ENCODE results near the gene CACNB2. TPM values are rescaled to one million over a fixed set of nuclear protein-coding genes. Genes with fewer than 3 reads are reported as not detected.

Gene CACNB2
- total RNA-seq, 1 donor from 2014 or later: not detected

- intact Hi-C loops (cut with micrococcal nuclease): no loop called here
- no peaks in the 10 kb centered on the region for H3K27me3 Mint-ChIP-seq
- peaks cover 7% of the 10 kb centered on the region for H3K4me1 Mint-ChIP-seq
- no peaks in the 10 kb centered on the region for H3K9me3 Mint-ChIP-seq
- no peak for DNase-seq
- no peak overlapping the region for H3K4me3 Mint-ChIP-seq
- H3K36me3 Mint-ChIP-seq (ENCODE audit: low read depth): no peaks in the 10 kb centered on the region
- H3K27ac Mint-ChIP-seq: no peak overlapping the region
Observed at GRCh38 chr10:18497806-18498369, 357.7 kb downstream of the CACNB2 start.

- Mint-ChIP-seq H3K27me3 (no peaks in the 10 kb centered on the region), H3K4me3 (no peak overlapping the region), H3K36me3 (ENCODE audit: low read depth) (no peaks in the 10 kb centered on the region), H3K4me1 (peaks cover 7% of the 10 kb centered on the region), H3K9me3 (no peaks in the 10 kb centered on the region), H3K27ac (no peak overlapping the region)
- no peak for DNase-seq
- intact Hi-C loops (cut with micrococcal nuclease): no loop called here
Observed at GRCh38 chr10:18498998-18499397, 358.8 kb downstream of the CACNB2 start.

- H3K27ac Mint-ChIP-seq: no peak overlapping the region
- intact Hi-C loops (cut with micrococcal nuclease): no loop called here
- H3K4me3 Mint-ChIP-seq: no peak overlapping the region
- H3K36me3 Mint-ChIP-seq (ENCODE audit: low read depth): no peaks in the 10 kb centered on the region
- no peaks in the 10 kb centered on the region for H3K9me3 Mint-ChIP-seq
- peaks cover 2% of the 10 kb centered on the region for H3K27me3 Mint-ChIP-seq
- no peak for DNase-seq
- peaks cover 7% of the 10 kb centered on the region for H3K4me1 Mint-ChIP-seq
Observed at GRCh38 chr10:18500576-18500975, 360.4 kb downstream of the CACNB2 start.

- peaks cover 7% of the 10 kb centered on the region for H3K4me1 Mint-ChIP-seq
- no peak for DNase-seq
- H3K27me3 Mint-ChIP-seq: peaks cover 2% of the 10 kb centered on the region
- intact Hi-C loops (cut with micrococcal nuclease): no loop called here
- no peak overlapping the region for H3K27ac Mint-ChIP-seq
- H3K36me3 Mint-ChIP-seq (ENCODE audit: low read depth): no peaks in the 10 kb centered on the region
- no peak overlapping the region for H3K4me3 Mint-ChIP-seq
- H3K9me3 Mint-ChIP-seq: no peaks in the 10 kb centered on the region
Observed at GRCh38 chr10:18501198-18501597, 361.0 kb downstream of the CACNB2 start.

GRCh38 chr10:18501629-18502028 lies 361.4 kb downstream of the CACNB2 start:
- no peak for DNase-seq
- no peak overlapping the region for H3K4me3 Mint-ChIP-seq
- intact Hi-C loops (cut with micrococcal nuclease): no loop called here
- no peak overlapping the region for H3K27ac Mint-ChIP-seq
- no peaks in the 10 kb centered on the region for H3K36me3 Mint-ChIP-seq (ENCODE audit: low read depth)
- H3K4me1 Mint-ChIP-seq: peaks cover 7% of the 10 kb centered on the region
- no peaks in the 10 kb centered on the region for H3K9me3 Mint-ChIP-seq
- H3K27me3 Mint-ChIP-seq: peaks cover 2% of the 10 kb centered on the region

DNA sequence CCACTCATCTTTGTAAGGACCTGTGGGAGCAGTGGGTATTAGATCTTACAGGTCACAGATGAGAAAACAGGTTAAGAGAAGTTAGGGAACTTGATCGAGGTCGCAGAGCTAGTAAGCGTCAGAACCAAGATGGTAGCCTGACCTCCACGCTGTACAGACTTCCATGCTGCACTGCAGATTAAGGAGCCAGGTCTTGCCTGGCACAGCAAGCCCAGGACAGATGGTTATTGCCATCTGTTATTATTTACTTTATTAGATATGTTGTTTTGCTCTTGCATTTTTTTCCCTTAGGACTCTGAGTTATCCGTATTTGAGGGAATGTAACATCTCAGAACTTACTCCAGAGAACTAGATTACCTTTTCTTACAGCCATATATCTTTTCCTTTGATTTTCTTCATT lies 363.9 kb downstream of the CACNB2 start:
- no peaks in the 10 kb centered on the region for H3K9me3 Mint-ChIP-seq
- H3K4me3 Mint-ChIP-seq: no peak overlapping the region
- H3K27ac Mint-ChIP-seq: no peak overlapping the region
- no peak for DNase-seq
- H3K27me3 Mint-ChIP-seq: peaks cover 2% of the 10 kb centered on the region
- intact Hi-C loops (cut with micrococcal nuclease): no loop called here
- H3K36me3 Mint-ChIP-seq (ENCODE audit: low read depth): no peaks in the 10 kb centered on the region
- peaks cover 7% of the 10 kb centered on the region for H3K4me1 Mint-ChIP-seq

GRCh38 chr10:18505456-18506118 lies 365.4 kb downstream of the CACNB2 start:
- H3K27me3 Mint-ChIP-seq: peaks cover 2% of the 10 kb centered on the region
- peaks cover 7% of the 10 kb centered on the region for H3K4me1 Mint-ChIP-seq
- no peaks in the 10 kb centered on the region for H3K9me3 Mint-ChIP-seq
- intact Hi-C loops (cut with micrococcal nuclease): no loop called here
- H3K36me3 Mint-ChIP-seq (ENCODE audit: low read depth): no peaks in the 10 kb centered on the region
- no peak overlapping the region for H3K4me3 Mint-ChIP-seq
- DNase-seq: no peak
- no peak overlapping the region for H3K27ac Mint-ChIP-seq

DNA sequence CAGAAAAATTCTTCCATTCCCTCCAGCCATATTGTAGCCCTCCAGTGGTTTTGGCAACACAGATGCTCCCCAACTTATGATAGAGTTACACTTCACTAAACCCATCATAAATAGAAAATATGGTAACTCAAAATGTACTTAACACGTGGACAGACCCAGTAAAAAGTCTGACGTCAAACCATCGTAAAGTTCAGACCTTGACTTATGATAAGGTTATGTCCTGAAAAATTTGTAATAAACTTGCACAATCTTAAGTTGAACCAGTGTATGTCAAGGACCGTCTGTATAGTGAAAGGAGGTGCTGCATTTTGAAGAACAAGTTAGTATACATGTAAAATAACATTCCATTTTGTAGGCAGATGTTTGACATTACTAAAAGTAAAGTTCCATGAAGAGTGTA lies 368.4 kb downstream of the CACNB2 start:
- intact Hi-C loops (cut with micrococcal nuclease): no loop called here
- Mint-ChIP-seq H3K36me3 (ENCODE audit: low read depth) (peaks cover 4% of the 10 kb centered on the region), H3K9me3 (peaks cover 3% of the 10 kb centered on the region), H3K4me1 (no peaks in the 10 kb centered on the region), H3K27ac (no peak overlapping the region), H3K4me3 (no peak overlapping the region), H3K27me3 (peaks cover 2% of the 10 kb centered on the region)
- DNase-seq: no peak

DNA sequence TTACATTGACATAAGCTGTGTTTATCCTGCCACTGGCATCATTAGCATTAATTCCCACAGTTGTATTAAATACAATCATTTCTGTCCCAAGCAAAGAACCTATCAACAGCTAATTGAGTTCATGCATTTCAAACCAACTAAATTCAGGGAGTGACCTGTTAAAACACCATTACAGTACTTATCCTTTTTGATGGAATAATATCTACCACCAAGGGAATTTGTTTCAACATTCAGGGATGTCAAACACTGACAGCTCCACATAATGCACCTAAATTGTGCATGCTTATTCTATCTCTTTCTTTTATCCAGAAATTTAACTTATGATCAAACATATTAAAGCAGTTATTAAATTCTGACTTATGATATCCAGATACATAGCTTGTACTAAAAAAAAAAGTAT lies 374.3 kb downstream of the CACNB2 start:
- Mint-ChIP-seq H3K27ac (no peak overlapping the region), H3K27me3 (no peaks in the 10 kb centered on the region), H3K4me1 (no peaks in the 10 kb centered on the region), H3K36me3 (ENCODE audit: low read depth) (peaks cover 4% of the 10 kb centered on the region), H3K9me3 (peaks cover 11% of the 10 kb centered on the region), H3K4me3 (no peak overlapping the region)
- no peak for DNase-seq
- intact Hi-C loops (cut with micrococcal nuclease): no loop called here

GRCh38 chr10:18516851-18517250 lies 376.6 kb downstream of the CACNB2 start:
- Mint-ChIP-seq H3K9me3 (peaks cover 20% of the 10 kb centered on the region), H3K36me3 (ENCODE audit: low read depth) (peaks cover 4% of the 10 kb centered on the region), H3K27ac (no peak overlapping the region), H3K4me1 (no peaks in the 10 kb centered on the region), H3K27me3 (no peaks in the 10 kb centered on the region), H3K4me3 (no peak overlapping the region)
- intact Hi-C loops (cut with micrococcal nuclease): no loop called here
- no peak for DNase-seq

DNA sequence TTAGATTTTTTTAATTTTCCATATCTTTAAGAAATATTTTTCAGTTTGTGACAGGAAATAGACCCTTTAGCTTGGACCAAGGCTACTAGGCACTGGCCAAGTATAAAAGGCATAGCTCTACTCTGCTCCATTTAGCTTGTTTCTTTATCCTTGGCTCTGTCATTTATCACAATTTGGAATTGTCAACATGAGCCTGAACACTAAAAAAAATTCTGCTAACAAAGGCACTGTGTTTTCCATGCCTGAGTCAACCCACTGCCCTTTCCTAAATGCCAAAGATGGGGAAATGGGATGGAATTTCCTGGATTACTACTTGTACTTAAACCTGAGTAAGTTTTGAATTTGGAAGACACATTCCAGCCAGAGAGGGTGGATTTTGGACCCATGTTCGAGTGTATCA lies 382.8 kb downstream of the CACNB2 start:
- DNase-seq: no peak
- H3K4me3 Mint-ChIP-seq: no peak overlapping the region
- H3K27ac Mint-ChIP-seq: no peak overlapping the region
- H3K9me3 Mint-ChIP-seq: peaks cover 13% of the 10 kb centered on the region
- H3K36me3 Mint-ChIP-seq (ENCODE audit: low read depth): no peaks in the 10 kb centered on the region
- no peaks in the 10 kb centered on the region for H3K4me1 Mint-ChIP-seq
- no peaks in the 10 kb centered on the region for H3K27me3 Mint-ChIP-seq
- intact Hi-C loops (cut with micrococcal nuclease): no loop called here

DNA sequence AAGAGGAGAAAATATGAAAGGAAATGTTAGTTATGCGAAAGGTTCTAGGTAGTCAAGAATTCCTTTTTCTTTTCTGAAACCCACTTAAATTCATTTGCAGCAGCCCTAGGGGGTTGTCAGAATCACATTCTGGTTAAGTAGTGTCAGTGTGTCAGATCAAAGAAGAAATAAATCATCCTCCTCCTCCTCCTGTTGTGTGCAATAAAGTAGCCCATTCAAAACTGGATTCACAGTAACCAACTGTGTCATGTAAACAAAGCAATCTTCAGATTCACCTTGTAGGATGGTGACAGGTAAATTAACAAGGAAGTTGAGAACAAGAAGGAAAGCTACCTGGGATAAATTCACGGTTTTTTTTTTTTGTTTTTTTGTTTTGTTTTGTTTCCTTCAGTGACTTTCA lies 383.6 kb downstream of the CACNB2 start:
- Mint-ChIP-seq H3K27ac (no peak overlapping the region), H3K9me3 (peaks cover 13% of the 10 kb centered on the region), H3K4me3 (no peak overlapping the region), H3K36me3 (ENCODE audit: low read depth) (no peaks in the 10 kb centered on the region), H3K27me3 (no peaks in the 10 kb centered on the region), H3K4me1 (no peaks in the 10 kb centered on the region)
- intact Hi-C loops (cut with micrococcal nuclease): no loop called here
- DNase-seq: no peak

GRCh38 chr10:18527687-18528086 lies 387.5 kb downstream of the CACNB2 start:
- Mint-ChIP-seq H3K27me3 (no peaks in the 10 kb centered on the region), H3K4me3 (no peak overlapping the region), H3K27ac (no peak overlapping the region), H3K36me3 (ENCODE audit: low read depth) (peaks cover 8% of the 10 kb centered on the region), H3K4me1 (no peaks in the 10 kb centered on the region), H3K9me3 (peaks cover 6% of the 10 kb centered on the region)
- intact Hi-C loops (cut with micrococcal nuclease): no loop called here
- DNase-seq: no peak

DNA sequence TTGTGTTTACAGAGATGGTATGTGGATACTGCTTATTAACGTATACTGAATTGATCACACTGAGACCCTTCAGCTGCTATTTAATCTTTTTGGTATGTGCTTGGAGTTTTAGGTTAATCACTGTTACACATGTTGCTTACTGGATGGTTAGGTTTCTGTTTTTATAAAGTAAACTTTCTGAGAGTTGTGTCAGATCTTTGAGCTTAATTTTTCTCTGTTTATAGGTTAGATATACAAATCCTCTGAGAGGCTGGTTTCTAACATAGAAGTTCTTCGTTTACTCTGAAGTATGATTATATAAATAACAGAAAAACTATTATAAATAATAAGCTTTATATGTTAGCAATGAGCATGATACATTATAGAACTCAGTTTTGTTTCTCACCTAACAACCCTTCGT lies 388.1 kb downstream of the CACNB2 start:
- no peaks in the 10 kb centered on the region for H3K27me3 Mint-ChIP-seq

More for the DNA sequence above, 388.1 kb downstream of the CACNB2 start:
- DNase-seq: no peak
- H3K9me3 Mint-ChIP-seq: peaks cover 6% of the 10 kb centered on the region
- H3K4me1 Mint-ChIP-seq: no peaks in the 10 kb centered on the region
- H3K4me3 Mint-ChIP-seq: no peak overlapping the region
- H3K36me3 Mint-ChIP-seq (ENCODE audit: low read depth): peaks cover 8% of the 10 kb centered on the region
- intact Hi-C loops (cut with micrococcal nuclease): no loop called here
- no peak overlapping the region for H3K27ac Mint-ChIP-seq

Measured in activated CD4-positive, alpha-beta T cell treated with anti-CD3 and anti-CD28 coated beads, Interleukin-2, amount 10 ng/mL, durations not matched to agents 24 days and 14 days (primary cell).